ENCODE measurements around the gene GNAI3.

- TF ChIP-seq CTCF (IDR thresholded peaks at IDR 0.05; ENCODE audit: insufficient read depth, low read length, poor library complexity, severe bottlenecking) (no peak), EZH2phosphoT487 (conservative IDR thresholded peaks at IDR 0.05; ENCODE audit: low read length) (no peak)
Observed at GRCh38 chr1:109652402-109652801, 104.0 kb downstream of the GNAI3 start.

All from SU-DHL-6 (cell line).